ENCODE measurements around the gene KIF24. TPM values are rescaled to one million over a fixed set of nuclear protein-coding genes. Genes with fewer than 3 reads are reported as not detected.

The KIF24 gene, protein sequence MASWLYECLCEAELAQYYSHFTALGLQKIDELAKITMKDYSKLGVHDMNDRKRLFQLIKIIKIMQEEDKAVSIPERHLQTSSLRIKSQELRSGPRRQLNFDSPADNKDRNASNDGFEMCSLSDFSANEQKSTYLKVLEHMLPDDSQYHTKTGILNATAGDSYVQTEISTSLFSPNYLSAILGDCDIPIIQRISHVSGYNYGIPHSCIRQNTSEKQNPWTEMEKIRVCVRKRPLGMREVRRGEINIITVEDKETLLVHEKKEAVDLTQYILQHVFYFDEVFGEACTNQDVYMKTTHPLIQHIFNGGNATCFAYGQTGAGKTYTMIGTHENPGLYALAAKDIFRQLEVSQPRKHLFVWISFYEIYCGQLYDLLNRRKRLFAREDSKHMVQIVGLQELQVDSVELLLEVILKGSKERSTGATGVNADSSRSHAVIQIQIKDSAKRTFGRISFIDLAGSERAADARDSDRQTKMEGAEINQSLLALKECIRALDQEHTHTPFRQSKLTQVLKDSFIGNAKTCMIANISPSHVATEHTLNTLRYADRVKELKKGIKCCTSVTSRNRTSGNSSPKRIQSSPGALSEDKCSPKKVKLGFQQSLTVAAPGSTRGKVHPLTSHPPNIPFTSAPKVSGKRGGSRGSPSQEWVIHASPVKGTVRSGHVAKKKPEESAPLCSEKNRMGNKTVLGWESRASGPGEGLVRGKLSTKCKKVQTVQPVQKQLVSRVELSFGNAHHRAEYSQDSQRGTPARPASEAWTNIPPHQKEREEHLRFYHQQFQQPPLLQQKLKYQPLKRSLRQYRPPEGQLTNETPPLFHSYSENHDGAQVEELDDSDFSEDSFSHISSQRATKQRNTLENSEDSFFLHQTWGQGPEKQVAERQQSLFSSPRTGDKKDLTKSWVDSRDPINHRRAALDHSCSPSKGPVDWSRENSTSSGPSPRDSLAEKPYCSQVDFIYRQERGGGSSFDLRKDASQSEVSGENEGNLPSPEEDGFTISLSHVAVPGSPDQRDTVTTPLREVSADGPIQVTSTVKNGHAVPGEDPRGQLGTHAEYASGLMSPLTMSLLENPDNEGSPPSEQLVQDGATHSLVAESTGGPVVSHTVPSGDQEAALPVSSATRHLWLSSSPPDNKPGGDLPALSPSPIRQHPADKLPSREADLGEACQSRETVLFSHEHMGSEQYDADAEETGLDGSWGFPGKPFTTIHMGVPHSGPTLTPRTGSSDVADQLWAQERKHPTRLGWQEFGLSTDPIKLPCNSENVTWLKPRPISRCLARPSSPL (N-terminal part only)
- 1.4 TPM for total RNA-seq
- long read RNA-seq, partial matches to known transcripts, result 0 of 1 reads
- long read RNA-seq, other reads (novel, unspliced or antisense), result 1 of 1 reads

DNA sequence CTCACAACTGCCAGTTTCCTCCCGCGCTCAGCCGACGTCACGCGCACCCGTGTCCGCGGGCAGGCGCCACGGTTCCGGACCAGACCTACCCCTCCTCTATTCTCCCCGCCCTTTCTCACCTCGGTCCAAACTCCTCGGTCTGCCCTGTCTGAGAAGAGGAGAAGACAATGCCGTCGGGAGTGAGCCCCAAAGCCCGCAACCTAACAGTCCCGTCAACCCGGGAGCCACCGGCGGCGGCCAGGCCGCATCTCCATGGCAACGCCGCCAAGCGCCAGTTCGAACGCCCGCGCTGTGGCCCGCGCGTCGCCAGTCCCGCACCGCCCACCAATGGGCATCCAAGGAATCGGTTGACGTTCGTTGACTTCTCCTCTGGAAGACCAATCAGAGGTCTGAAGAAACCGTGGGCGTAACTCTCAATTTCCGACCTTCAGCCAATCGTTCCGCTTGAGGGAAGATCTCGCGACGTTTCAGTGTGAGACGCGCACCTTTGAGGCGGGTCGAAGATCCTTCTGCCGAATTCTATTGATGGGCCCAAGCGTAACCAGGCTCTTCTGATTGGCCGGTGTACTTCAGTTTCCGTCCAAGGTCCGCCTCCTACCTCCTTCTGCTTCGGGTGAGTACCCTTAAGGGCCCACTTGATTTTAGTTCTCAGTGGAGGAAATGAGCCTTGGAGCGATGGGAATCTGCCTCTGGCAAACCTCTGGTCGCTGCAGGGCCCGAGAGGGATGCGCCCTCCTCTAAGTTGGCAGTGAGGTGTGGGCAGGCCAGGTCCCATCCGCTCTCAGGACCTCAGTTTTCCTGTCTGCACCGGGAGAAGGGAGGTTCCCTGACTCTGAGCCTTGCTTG lies at the start of gene KIF24, which contains the start of gene NUDT2:
Gene KIF24, minus strand, starts transcription at position 282 of the 846 bp plus-strand sequence. CDS start 17,922 bp downstream, outside the sequence.
Gene NUDT2, plus strand, starts transcription at position 583 of the 846 bp plus-strand sequence. CDS start 9,471 bp downstream, outside the sequence.
- peak within 1 kb of the TSS; percentile 67 for H3K4me3 ChIP-seq
- H3K4me1 ChIP-seq, result peaks cover 17% of the 10 kb centered on the region
- TF ChIP-seq, protein P1, sequence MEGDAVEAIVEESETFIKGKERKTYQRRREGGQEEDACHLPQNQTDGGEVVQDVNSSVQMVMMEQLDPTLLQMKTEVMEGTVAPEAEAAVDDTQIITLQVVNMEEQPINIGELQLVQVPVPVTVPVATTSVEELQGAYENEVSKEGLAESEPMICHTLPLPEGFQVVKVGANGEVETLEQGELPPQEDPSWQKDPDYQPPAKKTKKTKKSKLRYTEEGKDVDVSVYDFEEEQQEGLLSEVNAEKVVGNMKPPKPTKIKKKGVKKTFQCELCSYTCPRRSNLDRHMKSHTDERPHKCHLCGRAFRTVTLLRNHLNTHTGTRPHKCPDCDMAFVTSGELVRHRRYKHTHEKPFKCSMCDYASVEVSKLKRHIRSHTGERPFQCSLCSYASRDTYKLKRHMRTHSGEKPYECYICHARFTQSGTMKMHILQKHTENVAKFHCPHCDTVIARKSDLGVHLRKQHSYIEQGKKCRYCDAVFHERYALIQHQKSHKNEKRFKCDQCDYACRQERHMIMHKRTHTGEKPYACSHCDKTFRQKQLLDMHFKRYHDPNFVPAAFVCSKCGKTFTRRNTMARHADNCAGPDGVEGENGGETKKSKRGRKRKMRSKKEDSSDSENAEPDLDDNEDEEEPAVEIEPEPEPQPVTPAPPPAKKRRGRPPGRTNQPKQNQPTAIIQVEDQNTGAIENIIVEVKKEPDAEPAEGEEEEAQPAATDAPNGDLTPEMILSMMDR (IDR thresholded peaks at IDR 0.05), result no peak
- ATAC-seq (peak; percentile 99), DNase-seq (peak; percentile 97)
- H3K36me3 ChIP-seq, result no peaks in the 10 kb centered on the region
- H3K27me3 ChIP-seq (ENCODE audit: low read depth), result no peaks in the 10 kb centered on the region
- H3K9me3 ChIP-seq, result no peaks in the 10 kb centered on the region
- peak within 1 kb of the TSS; percentile 82 for H3K27ac ChIP-seq
- intact Hi-C loops (cut with DNase I), result no loop called here

DNA sequence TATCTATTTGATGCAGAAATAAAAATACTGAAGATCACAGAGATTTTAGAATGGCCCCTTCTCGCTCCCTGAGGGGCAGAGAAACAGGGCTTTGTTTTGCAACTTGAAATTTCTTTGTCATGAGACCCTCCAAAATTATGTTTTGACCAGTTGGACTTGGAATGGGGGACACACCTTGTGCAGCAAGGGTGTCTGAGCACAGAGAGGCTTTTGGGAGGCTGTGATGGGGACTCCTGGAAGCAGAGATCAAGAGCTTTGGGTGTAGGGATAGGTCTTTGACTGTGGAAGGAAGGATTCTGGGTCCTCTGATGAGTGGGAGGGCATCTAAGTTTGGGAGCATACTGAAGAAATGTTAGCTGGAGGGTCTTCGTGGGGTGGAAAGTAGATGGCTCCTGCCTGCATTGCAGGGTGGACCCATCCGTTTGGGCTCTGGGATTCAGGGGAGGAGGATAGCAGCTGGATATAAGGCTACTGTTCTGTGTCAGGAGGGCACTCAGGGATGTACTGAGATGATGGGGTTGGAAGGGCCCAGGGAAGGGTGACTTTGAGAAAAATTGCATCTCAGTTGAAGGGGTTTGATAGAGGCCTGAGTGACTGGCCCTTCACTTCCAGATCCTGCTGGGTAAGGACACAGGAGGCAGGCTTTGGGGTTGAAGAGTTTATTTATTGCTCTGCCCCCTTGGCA lies 49.5 kb upstream of the KIF24 start:
- ATAC-seq, result no peak
- Histone ChIP-seq H3K4me1 (peaks cover 48% of the 10 kb centered on the region), H3K4me3 (no peak overlapping the region), H3K27me3 (ENCODE audit: low read depth) (no peaks in the 10 kb centered on the region), H3K27ac (no peak overlapping the region), H3K36me3 (no peaks in the 10 kb centered on the region), H3K9me3 (no peaks in the 10 kb centered on the region)
- TF ChIP-seq, protein P1 (IDR thresholded peaks at IDR 0.05), result no peak
- intact Hi-C loops (cut with DNase I), result no loop called here
- no peak for DNase-seq

DNA sequence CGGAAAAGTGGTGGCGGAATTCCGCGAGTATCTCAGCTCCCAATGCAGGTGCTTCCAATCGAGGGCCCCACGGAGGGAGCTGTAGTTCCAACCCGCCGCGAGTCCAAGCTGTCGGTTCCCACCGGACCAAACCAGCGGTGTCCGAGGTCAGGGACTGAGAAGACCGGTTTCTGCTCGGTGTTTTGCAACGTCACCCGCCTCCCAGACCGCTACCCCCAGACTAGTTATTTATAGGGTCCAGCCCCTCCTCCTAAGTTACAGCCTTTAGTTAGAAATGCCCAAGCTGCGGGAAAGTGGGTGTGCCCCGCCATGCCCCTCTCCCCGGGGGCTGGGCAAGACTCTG lies 48.3 kb upstream of the KIF24 start:
- Histone ChIP-seq H3K4me1 (peaks cover 48% of the 10 kb centered on the region), H3K36me3 (no peaks in the 10 kb centered on the region), H3K4me3 (peak overlapping the region; percentile 80), H3K27ac (peak overlapping the region; percentile 50), H3K27me3 (ENCODE audit: low read depth) (no peaks in the 10 kb centered on the region), H3K9me3 (no peaks in the 10 kb centered on the region)
- TF ChIP-seq, protein P1 (IDR thresholded peaks at IDR 0.05), result no peak
- DNase-seq (peak; percentile 70), ATAC-seq (no peak)
- intact Hi-C loops (cut with DNase I), result no loop called here

DNA sequence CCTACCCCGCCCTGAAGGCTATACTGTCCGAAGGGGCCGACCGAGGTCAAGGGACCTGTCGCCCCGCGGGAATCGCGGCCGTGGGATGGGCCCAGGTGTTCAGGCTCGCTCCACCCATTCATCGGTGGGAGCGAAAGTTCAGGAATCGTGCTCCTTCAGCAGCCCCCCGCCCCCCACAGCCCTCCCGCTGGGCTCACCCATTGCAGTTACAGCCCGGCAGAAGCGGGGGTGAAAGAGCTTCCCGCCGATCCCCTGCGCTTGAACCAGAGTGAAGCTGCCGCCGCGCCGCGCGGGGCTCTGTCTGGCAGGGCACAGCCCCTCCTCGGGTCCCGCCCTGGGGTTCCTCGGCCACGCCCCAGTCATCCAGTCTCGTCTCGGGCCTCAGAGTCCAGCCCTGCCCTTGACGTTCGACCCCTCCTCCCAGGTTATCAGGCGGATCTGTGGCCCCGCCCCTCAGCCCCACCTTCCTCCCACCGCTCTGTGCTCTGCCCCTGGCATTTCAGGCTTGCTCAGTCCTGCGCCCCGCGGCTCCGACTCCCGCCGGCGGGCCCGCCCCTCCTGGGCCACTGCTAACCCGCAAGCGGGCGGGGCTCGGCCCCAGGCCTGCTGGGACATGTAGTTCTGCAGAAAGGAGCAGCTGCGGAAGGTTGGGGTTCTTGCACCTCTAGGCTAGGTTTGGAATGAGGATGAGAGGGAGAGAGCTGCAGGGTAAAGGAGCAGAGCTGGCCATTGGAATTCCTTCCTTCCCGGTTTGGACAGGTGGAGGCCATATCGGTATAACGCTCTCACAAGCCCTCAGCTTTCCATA lies 47.7 kb upstream of the KIF24 start, which contains the start of gene MYORG:
Gene MYORG, minus strand, starts transcription at position 303 of the 808 bp plus-strand sequence. CDS start 3,955 bp downstream, outside the sequence.
- Histone ChIP-seq H3K4me1 (peaks cover 48% of the 10 kb centered on the region), H3K9me3 (no peaks in the 10 kb centered on the region), H3K27me3 (ENCODE audit: low read depth) (no peaks in the 10 kb centered on the region), H3K27ac (peak within 1 kb of the TSS; percentile 71), H3K36me3 (no peaks in the 10 kb centered on the region), H3K4me3 (peak within 1 kb of the TSS; percentile 80)
- TF ChIP-seq, protein P1 (IDR thresholded peaks at IDR 0.05), result no peak
- DNase-seq (peak; percentile 98), ATAC-seq (peak; percentile 92 to 93)
- intact Hi-C loops (cut with DNase I), result no loop called here
